ENCODE measurements around the gene ULK3. TPM values are rescaled to one million over a fixed set of nuclear protein-coding genes. Genes with fewer than 3 reads are reported as not detected.
A peak's percentile ranks its signal among the peaks of the same experiment; 100 is the strongest.

Gene ULK3
- polyA plus RNA-seq, 1 experiment, result 14.2 TPM

DNA sequence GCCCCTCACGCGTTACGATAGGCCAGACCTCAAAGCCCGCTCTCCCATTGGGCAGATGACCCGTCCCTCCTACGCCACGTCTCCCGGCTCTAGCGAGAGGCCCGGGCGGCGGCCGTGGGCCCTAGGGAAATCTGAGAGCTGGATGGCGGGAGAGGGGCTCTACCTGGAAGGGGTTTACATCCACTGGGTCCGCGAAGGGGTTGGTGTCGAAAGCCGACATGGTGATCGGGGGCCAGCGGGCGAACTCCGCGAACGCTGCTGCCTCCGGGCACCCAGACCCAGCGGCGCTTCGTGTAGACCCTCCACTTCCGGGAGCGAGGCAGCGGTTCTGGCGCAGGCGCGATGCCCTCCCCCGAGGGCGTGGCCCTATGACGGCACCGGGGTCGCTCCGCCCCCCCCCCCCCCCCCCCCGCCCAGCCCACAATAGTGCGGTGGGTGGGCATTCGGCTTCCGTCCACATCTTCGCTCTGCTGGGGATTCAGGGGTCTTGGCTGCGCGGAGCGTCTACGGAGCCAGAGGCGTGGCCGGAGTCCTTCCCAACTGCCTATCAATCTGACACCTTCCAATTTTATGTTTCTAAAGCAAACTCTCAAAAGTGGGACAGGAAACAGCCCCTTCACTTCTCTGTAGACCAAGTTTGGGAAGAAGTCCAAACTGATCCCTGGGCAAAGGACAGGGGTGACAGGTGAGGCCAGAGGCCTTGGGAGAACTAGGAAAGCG, 30.2 kb upstream of the ULK3 start, which contains the start of gene SCAMP2:
Gene SCAMP2, minus strand, starts transcription at position 330 of the 720 bp plus-strand sequence. Its CDS starts 110 bp downstream, at position 220.
- H3K27me3 ChIP-seq (ENCODE audit: control insufficient read depth, insufficient read depth, low read length), result peaks cover 5% of the 10 kb centered on the region
- CTCF ChIA-PET, result interaction anchor here (0.6 to 1.2 kb wide), 2 partner anchors 17 to 28 kb away, joined by 4 to 6 read pairs; no protein-coding TSS in a partner anchor
- no peaks in the 10 kb centered on the region for H3K9me3 ChIP-seq (ENCODE audit: control insufficient read depth, insufficient read depth, low read length)
- TF ChIP-seq, protein P1, sequence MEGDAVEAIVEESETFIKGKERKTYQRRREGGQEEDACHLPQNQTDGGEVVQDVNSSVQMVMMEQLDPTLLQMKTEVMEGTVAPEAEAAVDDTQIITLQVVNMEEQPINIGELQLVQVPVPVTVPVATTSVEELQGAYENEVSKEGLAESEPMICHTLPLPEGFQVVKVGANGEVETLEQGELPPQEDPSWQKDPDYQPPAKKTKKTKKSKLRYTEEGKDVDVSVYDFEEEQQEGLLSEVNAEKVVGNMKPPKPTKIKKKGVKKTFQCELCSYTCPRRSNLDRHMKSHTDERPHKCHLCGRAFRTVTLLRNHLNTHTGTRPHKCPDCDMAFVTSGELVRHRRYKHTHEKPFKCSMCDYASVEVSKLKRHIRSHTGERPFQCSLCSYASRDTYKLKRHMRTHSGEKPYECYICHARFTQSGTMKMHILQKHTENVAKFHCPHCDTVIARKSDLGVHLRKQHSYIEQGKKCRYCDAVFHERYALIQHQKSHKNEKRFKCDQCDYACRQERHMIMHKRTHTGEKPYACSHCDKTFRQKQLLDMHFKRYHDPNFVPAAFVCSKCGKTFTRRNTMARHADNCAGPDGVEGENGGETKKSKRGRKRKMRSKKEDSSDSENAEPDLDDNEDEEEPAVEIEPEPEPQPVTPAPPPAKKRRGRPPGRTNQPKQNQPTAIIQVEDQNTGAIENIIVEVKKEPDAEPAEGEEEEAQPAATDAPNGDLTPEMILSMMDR (IDR thresholded peaks at IDR 0.05; ENCODE audit: low read depth, low read length), result no peak
- H3K4me3 ChIP-seq (ENCODE audit: low read depth, low read length), result peak within 1 kb of the TSS; percentile 93
- DNase-seq (ENCODE audit: low read depth, low spot score), result peak; percentile 78
- POLR2A ChIA-PET, result interaction anchor here (0.6 to 1.4 kb wide), 2 partner anchors 12 kb away, joined by 4 to 5 read pairs; no protein-coding TSS in a partner anchor
- peak within 1 kb of the TSS; percentile 95 for H3K27ac ChIP-seq (ENCODE audit: low read depth, low read length)

DNA sequence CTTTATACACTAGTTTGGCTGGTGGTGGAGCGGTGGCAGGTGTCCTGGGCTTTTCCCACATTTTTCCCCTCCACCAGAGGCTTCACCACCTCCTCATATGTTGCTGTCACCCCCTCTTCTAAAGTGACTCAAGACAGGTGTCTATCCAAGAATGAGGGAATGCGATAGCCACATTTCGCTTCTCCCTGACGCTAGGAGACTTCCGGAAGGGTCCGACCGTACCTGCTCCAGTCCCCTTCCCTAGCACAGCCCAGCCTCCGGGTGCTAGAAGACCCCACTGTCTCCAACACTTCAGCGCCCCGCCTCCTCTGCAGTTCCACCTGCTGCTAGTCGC, 29.7 kb upstream of the ULK3 start:
- H3K9me3 ChIP-seq (ENCODE audit: control insufficient read depth, insufficient read depth, low read length), result no peaks in the 10 kb centered on the region
- peaks cover 5% of the 10 kb centered on the region for H3K27me3 ChIP-seq (ENCODE audit: control insufficient read depth, insufficient read depth, low read length)
- peak overlapping the region; percentile 93 for H3K4me3 ChIP-seq (ENCODE audit: low read depth, low read length)
- POLR2A ChIA-PET, result interaction anchor here (1.4 kb wide), 1 partner anchor 12 kb away, joined by 5 read pairs; no protein-coding TSS in a partner anchor
- H3K27ac ChIP-seq (ENCODE audit: low read depth, low read length), result peak overlapping the region; percentile 95
- TF ChIP-seq, protein P1 (IDR thresholded peaks at IDR 0.05; ENCODE audit: low read depth, low read length), result no peak
- DNase-seq (ENCODE audit: low read depth, low spot score), result no peak
- CTCF ChIA-PET, result interaction anchor here (1.2 kb wide), 1 partner anchor 29 kb away, joined by 4 read pairs; no protein-coding TSS in a partner anchor

DNA sequence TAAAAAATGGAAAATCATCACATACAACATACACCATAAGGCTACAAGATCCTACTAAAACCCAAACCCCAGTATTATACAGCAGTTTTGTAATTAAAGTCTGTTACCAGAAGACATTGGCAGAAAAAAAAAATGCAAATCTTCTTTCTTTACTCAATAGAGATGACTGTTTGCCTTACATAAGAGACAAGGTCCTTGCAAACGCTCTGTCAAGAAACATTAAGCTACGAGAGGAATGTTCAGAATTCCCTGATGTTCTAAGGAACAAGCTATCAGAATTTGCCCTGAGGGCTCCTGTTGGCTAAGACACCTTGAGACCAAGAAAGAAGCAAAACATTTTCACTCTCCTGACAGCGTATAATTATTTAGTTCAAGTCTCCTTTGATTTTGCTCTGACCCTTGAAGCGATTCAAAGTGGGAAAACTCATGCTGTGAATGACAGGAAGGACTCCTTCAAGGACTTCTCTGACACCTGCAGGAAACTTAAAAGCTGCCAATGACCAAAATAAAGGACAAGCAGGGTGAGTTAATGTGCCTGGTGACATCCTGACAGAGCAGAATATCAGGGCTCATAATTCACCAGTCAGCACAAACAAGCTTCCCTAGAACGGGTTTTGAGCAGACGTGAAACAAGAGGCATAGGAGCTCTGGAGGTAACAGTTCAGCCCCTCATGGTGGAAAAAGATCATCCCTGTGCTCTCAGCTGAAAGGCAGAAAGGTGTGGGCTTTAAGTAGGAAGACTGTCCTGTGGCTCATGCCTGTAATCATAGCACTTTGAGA, 27.7 kb upstream of the ULK3 start:
- Histone ChIP-seq H3K4me3 (ENCODE audit: low read depth, low read length) (no peak overlapping the region), H3K27ac (ENCODE audit: low read depth, low read length) (peak overlapping the region; percentile 22), H3K9me3 (ENCODE audit: control insufficient read depth, insufficient read depth, low read length) (no peaks in the 10 kb centered on the region), H3K27me3 (ENCODE audit: control insufficient read depth, insufficient read depth, low read length) (no peaks in the 10 kb centered on the region)
- TF ChIP-seq, protein P1 (IDR thresholded peaks at IDR 0.05; ENCODE audit: low read depth, low read length), result no peak
- CTCF ChIA-PET, result interaction anchor here (0.6 to 2.4 kb wide), 3 partner anchors 11 to 100 kb away, joined by 3 to 27 read pairs (median 8); no protein-coding TSS in a partner anchor
- DNase-seq (ENCODE audit: low read depth, low spot score), result no peak
- POLR2A ChIA-PET, result interaction anchor here (1.2 kb wide), 1 partner anchor 26 kb away, joined by 4 read pairs; no protein-coding TSS in a partner anchor

DNA sequence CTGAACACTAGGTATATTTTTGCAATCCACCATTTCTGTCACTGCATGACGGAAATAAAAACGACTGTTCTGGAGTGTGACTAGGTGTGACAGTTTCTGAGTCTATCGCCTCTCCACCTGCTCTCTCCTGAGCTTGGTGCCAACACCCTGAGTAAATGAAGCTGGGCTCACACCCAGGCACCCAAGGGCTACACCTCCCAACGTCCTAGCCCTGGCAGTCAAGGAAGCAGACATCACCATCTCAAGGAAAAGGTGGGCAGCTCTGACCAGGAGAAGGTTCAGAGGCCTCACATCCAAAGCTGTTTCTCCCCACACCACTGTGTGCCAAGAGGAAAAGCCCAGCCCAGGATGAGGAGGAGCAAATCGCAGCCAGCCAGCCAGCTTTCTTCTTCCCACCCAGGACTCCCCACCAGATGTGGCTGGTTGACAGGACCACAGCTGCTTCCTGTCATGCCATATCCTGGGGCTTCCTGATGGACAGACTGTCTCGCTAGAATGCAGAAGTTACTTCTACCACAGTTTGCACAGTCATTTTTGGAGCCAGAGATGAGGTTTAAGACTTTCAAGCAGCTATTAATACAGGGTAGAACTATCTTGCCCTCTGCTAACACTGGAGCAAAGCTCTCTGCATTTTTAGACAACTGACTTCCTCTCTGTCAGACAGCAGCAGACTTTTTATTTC, 26.9 kb upstream of the ULK3 start:
- Histone ChIP-seq H3K27me3 (ENCODE audit: control insufficient read depth, insufficient read depth, low read length) (no peaks in the 10 kb centered on the region), H3K9me3 (ENCODE audit: control insufficient read depth, insufficient read depth, low read length) (no peaks in the 10 kb centered on the region), H3K27ac (ENCODE audit: low read depth, low read length) (no peak overlapping the region), H3K4me3 (ENCODE audit: low read depth, low read length) (no peak overlapping the region)
- CTCF ChIA-PET, result interaction anchor here (0.5 to 2.4 kb wide), 5 partner anchors 10 to 99 kb away, joined by 3 to 27 read pairs (median 4); no protein-coding TSS in a partner anchor
- POLR2A ChIA-PET, result interaction anchor here (0.7 to 1.2 kb wide), 2 partner anchors 13 to 26 kb away, joined by 3 to 4 read pairs; no protein-coding TSS in a partner anchor
- no peak for DNase-seq (ENCODE audit: low read depth, low spot score)
- TF ChIP-seq, protein P1 (IDR thresholded peaks at IDR 0.05; ENCODE audit: low read depth, low read length), result no peak

All from AG04450 (cell line).